IMR-90 (cell line): ENCODE data around the gene NSD2. TPM values are rescaled to one million over a fixed set of nuclear protein-coding genes. Genes with fewer than 3 reads are reported as not detected.

ENCODE experiments used
- ATAC-seq: fragments of 200-7000 bp; cut with Tn5 transposase; 2 replicates; pipeline ENCODE4 v1.9.1; 2020; ENCODE audit warnings: low read depth, mild to moderate bottlenecking, moderate library complexity
- BruUV-seq: library from RNA; stranded (reverse); fragments of 400-500 nt; replicated peaks from 2 replicates; lab custom pipeline; 2021; lab: Mats Ljungman, UMichigan
- CTCF ChIA-PET: fragments of 300-600 bp; formaldehyde crosslinking; extraction: SDS; loops from one replicate; lab custom pipeline; 2021; ENCODE audit warnings: antibody characterized with exemption; lab: Yijun Ruan, JAX
- POLR2A ChIA-PET: fragments of 300-600 bp; sonication (Branson Sonifier 250); formaldehyde crosslinking; loops from one replicate; lab custom pipeline; 2022; ENCODE audit warnings: antibody characterized with exemption; ENCODE audit not compliant: unreplicated experiment; lab: Charles Lee
- DNase-seq: peaks from one replicate; pipeline ENCODE4 v3.0.0; 2013
- H2AFZ ChIP-seq: replicated peaks from 2 replicates; pipeline ENCODE3; 2013; ENCODE audit warnings: low read length, mild to moderate bottlenecking; ENCODE audit not compliant: poor library complexity
- H2AK5ac ChIP-seq: 2 replicates; pipeline ENCODE4 v1.6.1; 2013; ENCODE audit warnings: low read depth, low read length, inconsistent platforms
- H2AK9ac ChIP-seq: replicated peaks from 2 replicates; pipeline ENCODE3; 2013; ENCODE audit warnings: mild to moderate bottlenecking, low read depth, low read length, moderate library complexity; ENCODE audit not compliant: poor library complexity
- H2BK120ac ChIP-seq: 2 replicates; pipeline ENCODE4 v1.6.1; 2013; ENCODE audit warnings: low read depth, low read length, inconsistent platforms
- H2BK15ac ChIP-seq: 3 replicates; pipeline ENCODE4 v1.6.1; 2013; ENCODE audit warnings: low read depth, low read length, inconsistent platforms
- H2BK20ac ChIP-seq: 2 replicates; pipeline ENCODE4 v1.6.1; 2013; ENCODE audit warnings: low read depth, mild to moderate bottlenecking, inconsistent platforms, low read length, moderate library complexity
- H2BK5ac ChIP-seq: 2 replicates; pipeline ENCODE4 v1.6.1; 2013; ENCODE audit warnings: mild to moderate bottlenecking, low read depth, low read length, inconsistent platforms; ENCODE audit not compliant: poor library complexity, severe bottlenecking
- H3K14ac ChIP-seq: replicated peaks from 2 replicates; pipeline ENCODE4 v1.6.1; 2013; ENCODE audit warnings: low read depth, low read length, inconsistent platforms
- H3K18ac ChIP-seq: 2 replicates; pipeline ENCODE4 v1.6.1; 2013; ENCODE audit warnings: low read depth, low read length, control low read depth
- H3K23ac ChIP-seq: 2 replicates; pipeline ENCODE4 v1.6.1; 2013; ENCODE audit warnings: low read depth, low read length, inconsistent platforms
- H3K27ac ChIP-seq: 2 replicates; pipeline ENCODE4 v1.5.1; 2013; ENCODE audit warnings: mild to moderate bottlenecking, control low read depth, low read length; ENCODE audit not compliant: insufficient read depth
- H3K27me3 ChIP-seq: 2 replicates; pipeline ENCODE4 v1.6.1; 2013; ENCODE audit warnings: low read length; ENCODE audit not compliant: control insufficient read depth, insufficient read depth
- H3K36me3 ChIP-seq: 2 replicates; pipeline ENCODE4 v1.6.1; 2013; ENCODE audit warnings: low read length, mixed read lengths; ENCODE audit not compliant: control insufficient read depth, insufficient read depth
- H3K4ac ChIP-seq: 2 replicates; pipeline ENCODE4 v1.6.1; 2013; ENCODE audit warnings: low read depth, low read length, inconsistent platforms
- H3K4me1 ChIP-seq: 2 replicates; pipeline ENCODE4 v1.6.1; 2013; ENCODE audit warnings: low read length, mixed read lengths; ENCODE audit not compliant: control insufficient read depth, insufficient read depth
- H3K4me2 ChIP-seq: 2 replicates; pipeline ENCODE4 v1.6.1; 2013; ENCODE audit warnings: low read depth, mild to moderate bottlenecking, control low read depth, low read length, moderate library complexity
- H3K4me3 ChIP-seq: 2 replicates; pipeline ENCODE4 v1.5.1; 2013; ENCODE audit warnings: low read depth, mild to moderate bottlenecking, control low read depth, low read length, moderate library complexity; ENCODE audit not compliant: insufficient read depth
- H3K56ac ChIP-seq: 2 replicates; pipeline ENCODE4 v1.6.1; 2013; ENCODE audit warnings: low read length, inconsistent platforms; ENCODE audit not compliant: insufficient read depth; ENCODE audit errors: extremely low read depth
- H3K79me1 ChIP-seq, 2 experiments: 2 replicates each; pipeline ENCODE4 v1.6.1; 2013; ENCODE audit warnings: low read length in 2 of 2, inconsistent platforms in 1 of 2, low read depth in 1 of 2
- H3K9ac ChIP-seq: 2 replicates; pipeline ENCODE4 v1.6.1; 2013; ENCODE audit warnings: low read depth, low read length, control low read depth
- H3K9me1 ChIP-seq: 2 replicates; pipeline ENCODE4 v1.6.1; 2013; ENCODE audit warnings: low read length, inconsistent platforms; ENCODE audit not compliant: insufficient read depth
- H3K9me3 ChIP-seq: 2 replicates; pipeline ENCODE4 v1.6.1; 2013; ENCODE audit warnings: low read length; ENCODE audit not compliant: control insufficient read depth, insufficient read depth
- H4K20me1 ChIP-seq: 2 replicates; pipeline ENCODE4 v1.6.1; 2013; ENCODE audit warnings: low read length, inconsistent platforms; ENCODE audit not compliant: insufficient read depth
- H4K5ac ChIP-seq: 2 replicates; pipeline ENCODE4 v1.6.1; 2013; ENCODE audit warnings: mild to moderate bottlenecking, low read depth, low read length, control low read depth
- H4K8ac ChIP-seq, 2 experiments: 2 replicates each; pipeline ENCODE4 v1.6.1; 2013; ENCODE audit warnings: low read depth in 2 of 2, low read length in 2 of 2, control low read depth in 1 of 2, inconsistent platforms in 1 of 2
- H4K91ac ChIP-seq: 2 replicates; pipeline ENCODE4 v1.6.1; 2013; ENCODE audit warnings: low read depth, low read length, inconsistent platforms; ENCODE audit not compliant: insufficient read depth
- BHLHE40 ChIP-seq: fragments of 150-350 bp; IDR thresholded peaks from 2 replicates; pipeline ENCODE4 v1.6.1; 2016; ENCODE audit warnings: mild to moderate bottlenecking, low read depth, low read length
- CEBPB ChIP-seq: IDR thresholded peaks from 2 replicates; pipeline ENCODE4 v1.6.1; 2012; ENCODE audit warnings: low read depth, low read length, improper control_type of control experiment
- CHD1 ChIP-seq: IDR thresholded peaks from 2 replicates; pipeline ENCODE4 v1.6.1; 2012; ENCODE audit warnings: low read depth, low read length, improper control_type of control experiment
- FOS ChIP-seq: fragments of 150-350 bp; IDR thresholded peaks from 2 replicates; pipeline ENCODE4 v1.6.1; 2016; ENCODE audit warnings: low read depth, low read length
- MAFK ChIP-seq: IDR thresholded peaks from 2 replicates; pipeline ENCODE4 v1.6.1; 2012; ENCODE audit warnings: low read depth, low read length, improper control_type of control experiment
- MAZ ChIP-seq: IDR thresholded peaks from 2 replicates; pipeline ENCODE4 v1.6.1; 2012; ENCODE audit warnings: low read depth, mild to moderate bottlenecking, low read length, improper control_type of control experiment, moderate library complexity, borderline replicate concordance
- MXI1 ChIP-seq: IDR thresholded peaks from 2 replicates; pipeline ENCODE4 v1.6.1; 2012; ENCODE audit warnings: low read depth, mild to moderate bottlenecking, low read length, moderate library complexity, borderline replicate concordance
- NFE2L2 ChIP-seq: fragments of 150-350 bp; IDR thresholded peaks from 2 replicates; pipeline ENCODE4 v1.6.1; 2016; ENCODE audit warnings: low read depth, mild to moderate bottlenecking, low read length
- POLR2A ChIP-seq: IDR thresholded peaks from 2 replicates; pipeline ENCODE4 v1.6.1; 2012; ENCODE audit warnings: mild to moderate bottlenecking, low read depth, low read length
- RAD21 ChIP-seq: IDR thresholded peaks from 2 replicates; pipeline ENCODE4 v1.6.1; 2012; ENCODE audit warnings: low read length, improper control_type of control experiment
- RCOR1 ChIP-seq: IDR thresholded peaks from 2 replicates; pipeline ENCODE4 v1.6.1; 2012; ENCODE audit warnings: mild to moderate bottlenecking, low read length, improper control_type of control experiment; ENCODE audit not compliant: insufficient replicate concordance
- RFX5 ChIP-seq: IDR thresholded peaks from 2 replicates; pipeline ENCODE4 v1.8.0; 2012; ENCODE audit warnings: low read depth, mild to moderate bottlenecking, low read length, moderate library complexity
- SMC3 ChIP-seq: fragments of 150-350 bp; IDR thresholded peaks from 2 replicates; pipeline ENCODE4 v1.6.1; 2016; ENCODE audit warnings: low read depth, mild to moderate bottlenecking, antibody characterized with exemption, low read length, moderate library complexity
- WGBS, 2 experiments: methylation state at CpG; one replicate each; pipeline versions ENCODE4 v1.1.5 to v1.1.7; 2013; ENCODE audit warnings: missing lambda C conversion rate in 2 of 2; ENCODE audit not compliant: insufficient read length in 1 of 2; ENCODE audit errors: extremely low coverage in 2 of 2; 5-methylcytosine and 5-hydroxymethylcytosine counted together
- dilution Hi-C: fragments of 300-500 bp; cut with HindIII; formaldehyde crosslinking; loops from one replicate; pipeline ENCODE4 v1.14.3; 2018; ENCODE audit warnings: low sequenced_read_pairs; ENCODE audit not compliant: unreplicated experiment
- in situ Hi-C: fragments of 300-500 bp; cut with MboI; formaldehyde crosslinking; loops from 3 replicates; pipeline ENCODE4 v1.14.3; 2019; ENCODE audit warnings: low sequenced_read_pairs, inconsistent platforms, mixed read lengths
- intact Hi-C: fragments of 100-400 bp; cut with micrococcal nuclease; formaldehyde crosslinking; loops from 2 replicates; pipeline ENCODE4 v1.10.0; 2022
- polyA plus RNA-seq, 3 experiments: library from polyadenylated mRNA; depleted of rRNA; stranded (reverse); fragments of >200 nt; gene quantifications; 2 replicates each; pipeline ENCODE4 v1.2.3, GENCODE V29; 2012; ENCODE audit warnings: low replicate concordance in 1 of 3
- total RNA-seq: library from RNA; depleted of rRNA; stranded (reverse); fragments of >200 nt; gene quantifications from 2 replicates; pipeline ENCODE4 v1.2.3, GENCODE V29; 2012
- TF ChIP-seq, protein P1 (sequence below): conservative IDR thresholded peaks from 2 replicates; pipeline ENCODE4 v1.5.1; 2012; ENCODE audit warnings: mild to moderate bottlenecking, low read depth, low read length, improper control_type of control experiment
- TF ChIP-seq, protein P2 (sequence below): fragments of 150-350 bp; IDR thresholded peaks from 2 replicates; pipeline ENCODE4 v1.6.1; 2016; ENCODE audit warnings: low read depth, mild to moderate bottlenecking, low read length, moderate library complexity, borderline replicate concordance
- TF ChIP-seq, protein P3 (sequence below): fragments of 150-350 bp; IDR thresholded peaks from 2 replicates; pipeline ENCODE4 v1.6.1; 2017; ENCODE audit warnings: mild to moderate bottlenecking, antibody characterized with exemption, low read length, low read depth

Gene NSD2
- total and polyA plus RNA-seq, 2 of the 4 experiments (the other 2 are of a cell fraction) = 35.9 to 68.1 TPM

DNA sequence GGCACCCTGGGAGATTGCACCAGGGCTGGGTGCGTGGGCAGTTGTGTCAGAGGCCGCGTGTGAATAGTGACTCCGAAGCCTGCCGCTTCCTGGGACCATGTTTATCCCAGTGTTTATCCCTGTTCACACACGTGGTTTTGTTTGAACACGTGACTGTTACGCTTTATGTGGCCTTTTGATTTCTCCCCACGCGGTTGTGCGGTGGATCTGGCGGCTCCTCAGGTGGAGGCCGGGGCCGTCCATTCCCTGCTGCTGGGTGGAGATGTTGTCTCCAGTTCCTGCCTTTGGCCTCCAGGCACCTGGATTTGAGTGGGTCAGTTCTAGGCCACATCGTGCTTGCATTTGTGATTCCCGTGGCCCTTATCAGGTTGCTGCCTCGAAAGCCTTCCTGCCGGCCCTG, 102.5 kb downstream of the NSD2 start:
- dilution Hi-C loops = no loop called here
- Histone ChIP-seq H3K79me1 (peaks cover 4 to 32% of the 10 kb centered on the region in 2 experiments; a peak in 3 of 4 replicates), H3K9me3 (no peaks in the 10 kb centered on the region), H3K4me1 (no peaks in the 10 kb centered on the region), H3K23ac (no peak overlapping the region), H3K18ac (no peak overlapping the region), H3K56ac (no peak overlapping the region), H4K91ac (no peak overlapping the region), H4K5ac (no peak overlapping the region), H4K8ac (no peak overlapping the region), H3K27ac (no peak overlapping the region), H2BK5ac (no peak overlapping the region), H3K4me2 (no peak overlapping the region), H2BK120ac (no peak overlapping the region), H3K14ac (no peak overlapping the region), H3K9me1 (no peaks in the 10 kb centered on the region), H2AK9ac (no peak overlapping the region), H3K4ac (no peak overlapping the region), H3K9ac (no peak overlapping the region), H2BK15ac (no peak overlapping the region), H2BK20ac (no peak overlapping the region), H2AK5ac (no peak overlapping the region), H3K27me3 (no peaks in the 10 kb centered on the region), H2AFZ (no peak overlapping the region), H3K4me3 (no peak overlapping the region), H4K20me1 (no peaks in the 10 kb centered on the region; the same call in 1 of the 2 replicates), H3K36me3 (peaks cover 54% of the 10 kb centered on the region)
- POLR2A ChIA-PET = no interaction called here
- DNase-seq (no peak), ATAC-seq (no peak)
- 96% methylated on average over 12 of the region's 18 CpGs; no CpG with 5 or more reads in 1 of the 2 experiments for WGBS, 2 experiments
- BruUV-seq = no TSS peak
- intact Hi-C loops = no loop called here
- CTCF ChIA-PET = no interaction called here
- in situ Hi-C loops = no loop called here
- TF ChIP-seq SMC3 (no peak), MAZ (no peak), NFE2L2 (no peak), CHD1 (no peak), CEBPB (no peak), FOS (no peak), RFX5 (no peak), MXI1 (no peak), MAFK (no peak), POLR2A (no peak), BHLHE40 (no peak), RCOR1 (no peak), RAD21 (no peak)
- TF ChIP-seq, protein P1, sequence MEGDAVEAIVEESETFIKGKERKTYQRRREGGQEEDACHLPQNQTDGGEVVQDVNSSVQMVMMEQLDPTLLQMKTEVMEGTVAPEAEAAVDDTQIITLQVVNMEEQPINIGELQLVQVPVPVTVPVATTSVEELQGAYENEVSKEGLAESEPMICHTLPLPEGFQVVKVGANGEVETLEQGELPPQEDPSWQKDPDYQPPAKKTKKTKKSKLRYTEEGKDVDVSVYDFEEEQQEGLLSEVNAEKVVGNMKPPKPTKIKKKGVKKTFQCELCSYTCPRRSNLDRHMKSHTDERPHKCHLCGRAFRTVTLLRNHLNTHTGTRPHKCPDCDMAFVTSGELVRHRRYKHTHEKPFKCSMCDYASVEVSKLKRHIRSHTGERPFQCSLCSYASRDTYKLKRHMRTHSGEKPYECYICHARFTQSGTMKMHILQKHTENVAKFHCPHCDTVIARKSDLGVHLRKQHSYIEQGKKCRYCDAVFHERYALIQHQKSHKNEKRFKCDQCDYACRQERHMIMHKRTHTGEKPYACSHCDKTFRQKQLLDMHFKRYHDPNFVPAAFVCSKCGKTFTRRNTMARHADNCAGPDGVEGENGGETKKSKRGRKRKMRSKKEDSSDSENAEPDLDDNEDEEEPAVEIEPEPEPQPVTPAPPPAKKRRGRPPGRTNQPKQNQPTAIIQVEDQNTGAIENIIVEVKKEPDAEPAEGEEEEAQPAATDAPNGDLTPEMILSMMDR = no peak
- TF ChIP-seq, protein P2, sequence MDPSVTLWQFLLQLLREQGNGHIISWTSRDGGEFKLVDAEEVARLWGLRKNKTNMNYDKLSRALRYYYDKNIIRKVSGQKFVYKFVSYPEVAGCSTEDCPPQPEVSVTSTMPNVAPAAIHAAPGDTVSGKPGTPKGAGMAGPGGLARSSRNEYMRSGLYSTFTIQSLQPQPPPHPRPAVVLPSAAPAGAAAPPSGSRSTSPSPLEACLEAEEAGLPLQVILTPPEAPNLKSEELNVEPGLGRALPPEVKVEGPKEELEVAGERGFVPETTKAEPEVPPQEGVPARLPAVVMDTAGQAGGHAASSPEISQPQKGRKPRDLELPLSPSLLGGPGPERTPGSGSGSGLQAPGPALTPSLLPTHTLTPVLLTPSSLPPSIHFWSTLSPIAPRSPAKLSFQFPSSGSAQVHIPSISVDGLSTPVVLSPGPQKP = no peak
- TF ChIP-seq, protein P3, sequence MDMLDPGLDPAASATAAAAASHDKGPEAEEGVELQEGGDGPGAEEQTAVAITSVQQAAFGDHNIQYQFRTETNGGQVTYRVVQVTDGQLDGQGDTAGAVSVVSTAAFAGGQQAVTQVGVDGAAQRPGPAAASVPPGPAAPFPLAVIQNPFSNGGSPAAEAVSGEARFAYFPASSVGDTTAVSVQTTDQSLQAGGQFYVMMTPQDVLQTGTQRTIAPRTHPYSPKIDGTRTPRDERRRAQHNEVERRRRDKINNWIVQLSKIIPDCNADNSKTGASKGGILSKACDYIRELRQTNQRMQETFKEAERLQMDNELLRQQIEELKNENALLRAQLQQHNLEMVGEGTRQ = no peak
